GM23338 (cell line): Measurements from ENCODE around the gene PSPN. TPM values are rescaled to one million over a fixed set of nuclear protein-coding genes. Genes with fewer than 3 reads are reported as not detected.

ENCODE experiments used
- ATAC-seq: fragments of 200-7000 bp; cut with Tn5 transposase; 3 replicates; pipeline ENCODE4 v1.9.1; 2020
- DNase-seq: peaks from one replicate; pipeline ENCODE4 v3.0.0-alpha.2; 2015; ENCODE audit warnings: low spot score
- H2AFZ ChIP-seq: fragments of 200-600 bp; sonication (generic); 2 replicates; pipeline ENCODE4 v1.8.0; 2016; ENCODE audit warnings: antibody characterized with exemption, mild to moderate bottlenecking, moderate library complexity
- H3F3A ChIP-seq: fragments of 200-600 bp; sonication (generic); replicated peaks from 2 replicates; pipeline ENCODE4 v1.8.0; 2017; ENCODE audit warnings: antibody characterized with exemption, mixed run types, low read depth
- H3K27ac ChIP-seq: fragments of 200-600 bp; sonication (generic); 2 replicates; pipeline ENCODE4 v1.6.1; 2016; ENCODE audit warnings: low read depth
- H3K27me3 ChIP-seq: fragments of 200-600 bp; sonication (generic); 2 replicates; pipeline ENCODE4 v1.8.0; 2016; ENCODE audit warnings: mild to moderate bottlenecking, mixed run types, moderate library complexity; ENCODE audit not compliant: insufficient read depth
- H3K36me3 ChIP-seq: fragments of 200-600 bp; sonication (generic); 2 replicates; pipeline ENCODE4 v1.8.0; 2016; ENCODE audit warnings: mild to moderate bottlenecking; ENCODE audit not compliant: insufficient read depth
- H3K4me1 ChIP-seq: fragments of 200-600 bp; sonication (generic); 2 replicates; pipeline ENCODE4 v1.8.0; 2016; ENCODE audit warnings: mild to moderate bottlenecking, moderate library complexity; ENCODE audit not compliant: insufficient read depth
- H3K4me2 ChIP-seq: fragments of 200-600 bp; sonication (generic); 2 replicates; pipeline ENCODE4 v1.7.1; 2017; ENCODE audit warnings: mixed run types
- H3K4me3 ChIP-seq: fragments of 200-600 bp; sonication (generic); 2 replicates; pipeline ENCODE4 v1.6.1; 2016; ENCODE audit warnings: mixed run types
- H3K79me2 ChIP-seq: fragments of 200-600 bp; sonication (generic); replicated peaks from 2 replicates; pipeline ENCODE4 v1.8.0; 2017; ENCODE audit warnings: mild to moderate bottlenecking; ENCODE audit not compliant: insufficient read depth
- H3K9me2 ChIP-seq: fragments of 200-600 bp; sonication (generic); 2 replicates; pipeline ENCODE4 v1.8.0; 2017; ENCODE audit not compliant: insufficient read depth
- H4K20me1 ChIP-seq: fragments of 200-600 bp; sonication (generic); replicated peaks from 2 replicates; pipeline ENCODE4 v1.8.0; 2017; ENCODE audit warnings: mild to moderate bottlenecking; ENCODE audit not compliant: insufficient read depth
- H3K27ac Mint-ChIP-seq: 2 replicates; pipeline ENCODE4 v1.8.0; 2020; ENCODE audit warnings: inconsistent platforms, mild to moderate bottlenecking, moderate library complexity, mixed read lengths
- H3K27me3 Mint-ChIP-seq: 3 replicates; pipeline ENCODE4 v1.8.0; 2022; ENCODE audit warnings: low read depth, mild to moderate bottlenecking, moderate library complexity, mixed read lengths, inconsistent platforms; ENCODE audit not compliant: insufficient read depth, poor library complexity
- H3K36me3 Mint-ChIP-seq: 3 replicates; pipeline ENCODE4 v1.8.0; 2021; ENCODE audit warnings: low read depth, mild to moderate bottlenecking, inconsistent platforms, moderate library complexity, mixed read lengths
- H3K4me1 Mint-ChIP-seq: 3 replicates; pipeline ENCODE4 v1.8.0; 2020; ENCODE audit warnings: mild to moderate bottlenecking, inconsistent platforms, mixed read lengths
- H3K4me3 Mint-ChIP-seq: 3 replicates; pipeline ENCODE4 v1.8.0; 2021; ENCODE audit warnings: moderate library complexity, mild to moderate bottlenecking, inconsistent platforms, mixed read lengths
- H3K9me3 Mint-ChIP-seq: 3 replicates; pipeline ENCODE4 v1.8.0; 2020; ENCODE audit warnings: moderate library complexity, mild to moderate bottlenecking, inconsistent platforms, mixed read lengths
- CREB1 ChIP-seq: fragments of 250-450 bp; sonication (Bioruptor Pico); IDR thresholded peaks from 2 replicates; pipeline ENCODE4 v1.5.0; 2020; ENCODE audit warnings: low read depth, mild to moderate bottlenecking, moderate library complexity
- EZH2 ChIP-seq: fragments of 200-600 bp; sonication (generic); IDR thresholded peaks from one replicate; pipeline ENCODE4 v1.8.0; 2017; ENCODE audit warnings: antibody characterized with exemption, mild to moderate bottlenecking, low read depth; ENCODE audit not compliant: unreplicated experiment
- EZH2phosphoT487 ChIP-seq: fragments of 200-600 bp; sonication (generic); IDR thresholded peaks from one replicate; pipeline ENCODE4 v1.8.1; 2018; ENCODE audit warnings: antibody characterized with exemption; ENCODE audit not compliant: unreplicated experiment
- JUNB ChIP-seq: IDR thresholded peaks from one replicate; pipeline ENCODE4 v1.6.1; 2016; ENCODE audit warnings: antibody characterized with exemption; ENCODE audit not compliant: unreplicated experiment
- NANOG ChIP-seq: IDR thresholded peaks from 2 replicates; pipeline ENCODE4 v1.6.1; 2016; ENCODE audit warnings: antibody characterized with exemption, borderline replicate concordance
- POLR2AphosphoS5 ChIP-seq: IDR thresholded peaks from 2 replicates; pipeline ENCODE4 v1.6.1; 2016; ENCODE audit warnings: antibody characterized with exemption, low read depth
- STAT1 ChIP-seq: IDR thresholded peaks from one replicate; pipeline ENCODE4 v1.6.1; 2016; ENCODE audit warnings: antibody characterized with exemption; ENCODE audit not compliant: unreplicated experiment
- ZNF114 ChIP-seq: fragments of 250-450 bp; sonication (Bioruptor Pico); IDR thresholded peaks from 2 replicates; pipeline ENCODE4 v1.5.0; 2020; ENCODE audit warnings: mild to moderate bottlenecking, moderate library complexity
- ZNF331 ChIP-seq: fragments of 250-450 bp; sonication (Bioruptor Pico); IDR thresholded peaks from 2 replicates; pipeline ENCODE4 v1.5.0; 2020; ENCODE audit warnings: low read depth, mild to moderate bottlenecking, moderate library complexity
- polyA plus RNA-seq: library from polyadenylated mRNA; unstranded; fragments of >200 nt; fragmentation: Nextera tagmentation; extraction: Ambion mirVana; gene quantifications from 2 replicates; pipeline ENCODE4 v1.2.1, GENCODE V29; 2016
- total RNA-seq: library from RNA; depleted of rRNA; stranded (reverse); fragments of >200 nt; shearing (Covaris generic); gene quantifications from 2 replicates; pipeline ENCODE4 v1.2.3, GENCODE V29; 2014
- TF ChIP-seq, protein P1 (sequence below): fragments of 250-450 bp; sonication (Bioruptor Pico); IDR thresholded peaks from 2 replicates; pipeline ENCODE4 v1.5.0; 2020; ENCODE audit warnings: mild to moderate bottlenecking, moderate library complexity
- TF ChIP-seq, protein P2 (sequence below): IDR thresholded peaks from 2 replicates; pipeline ENCODE4 v1.6.1; 2016; ENCODE audit warnings: antibody characterized with exemption
- TF ChIP-seq, protein P3 (sequence below): IDR thresholded peaks from one replicate; pipeline ENCODE4 v1.6.1; 2018; ENCODE audit warnings: antibody characterized with exemption; ENCODE audit not compliant: unreplicated experiment
- TF ChIP-seq, protein P4 (sequence below), 2 experiments: fragments of 200-600 bp in 1 of 2; sonication (generic) in 1 of 2; conservative IDR thresholded peaks; 2 replicates each; pipeline versions ENCODE4 v1.5.1 to v1.6.1; 2016 to 2017; ENCODE audit warnings: antibody characterized with exemption in 2 of 2, low read depth in 2 of 2, mild to moderate bottlenecking in 2 of 2, moderate library complexity in 1 of 2

PSPN gene
- total and polyA plus RNA-seq, 2 experiments from 2014 or later = 0.82 to 1.2 TPM

DNA sequence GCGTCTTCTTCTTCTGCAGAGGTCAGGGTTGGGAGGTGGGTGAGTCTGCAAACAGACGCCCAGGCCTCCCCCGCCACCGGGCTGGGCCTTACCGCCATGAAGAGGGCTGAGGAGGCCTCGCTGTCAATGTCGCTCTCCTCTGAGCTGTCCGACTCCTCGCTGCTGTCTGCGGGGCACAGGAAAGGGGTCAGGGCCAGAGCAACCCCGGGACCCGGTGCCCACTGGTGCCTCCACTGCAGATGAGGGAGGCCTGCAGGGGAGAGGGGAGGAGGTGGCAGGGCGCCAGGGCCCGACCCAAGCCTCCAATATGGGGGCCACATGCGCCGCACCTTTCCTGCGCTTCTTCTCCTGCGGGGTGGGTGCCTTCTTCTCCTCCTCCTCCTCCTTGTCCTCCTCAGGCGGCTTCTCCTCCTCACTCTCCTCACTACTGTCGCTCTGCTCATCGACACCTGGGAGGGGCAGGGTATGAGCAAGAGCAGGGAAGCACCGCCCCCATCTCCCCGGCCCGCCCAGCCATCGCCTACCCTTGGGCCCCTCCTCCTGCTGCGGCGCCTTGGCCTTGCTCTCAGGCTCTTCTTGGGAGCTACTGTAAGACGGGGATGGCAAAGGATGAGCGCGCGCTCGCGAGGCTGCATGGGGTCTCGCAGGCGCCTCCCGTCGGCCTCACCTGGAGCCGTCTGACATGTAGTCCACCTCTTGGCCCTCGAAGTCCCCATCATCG lies 5.5 kb upstream of the PSPN start:
- DNase-seq = no peak
- Histone ChIP-seq H3K27ac (no peak overlapping the region), H3K79me2 (no peaks in the 10 kb centered on the region), H3K4me1 (no peaks in the 10 kb centered on the region), H2AFZ (no peak overlapping the region), H3K4me3 (no peak overlapping the region), H3K27me3 (no peaks in the 10 kb centered on the region), H3F3A (no peaks in the 10 kb centered on the region), H3K4me2 (no peak overlapping the region), H3K9me2 (no peaks in the 10 kb centered on the region), H4K20me1 (peaks cover 3% of the 10 kb centered on the region; the same call in 1 of the 2 replicates), H3K36me3 (peaks cover 15% of the 10 kb centered on the region)
- TF ChIP-seq EZH2phosphoT487 (no peak), ZNF114 (CRISPR knock-in tag) (no peak), EZH2 (no peak), NANOG (no peak), POLR2AphosphoS5 (no peak), STAT1 (no peak), JUNB (no peak), ZNF331 (CRISPR knock-in tag) (no peak), CREB1 (CRISPR knock-in tag) (no peak)
- TF ChIP-seq, protein P1, sequence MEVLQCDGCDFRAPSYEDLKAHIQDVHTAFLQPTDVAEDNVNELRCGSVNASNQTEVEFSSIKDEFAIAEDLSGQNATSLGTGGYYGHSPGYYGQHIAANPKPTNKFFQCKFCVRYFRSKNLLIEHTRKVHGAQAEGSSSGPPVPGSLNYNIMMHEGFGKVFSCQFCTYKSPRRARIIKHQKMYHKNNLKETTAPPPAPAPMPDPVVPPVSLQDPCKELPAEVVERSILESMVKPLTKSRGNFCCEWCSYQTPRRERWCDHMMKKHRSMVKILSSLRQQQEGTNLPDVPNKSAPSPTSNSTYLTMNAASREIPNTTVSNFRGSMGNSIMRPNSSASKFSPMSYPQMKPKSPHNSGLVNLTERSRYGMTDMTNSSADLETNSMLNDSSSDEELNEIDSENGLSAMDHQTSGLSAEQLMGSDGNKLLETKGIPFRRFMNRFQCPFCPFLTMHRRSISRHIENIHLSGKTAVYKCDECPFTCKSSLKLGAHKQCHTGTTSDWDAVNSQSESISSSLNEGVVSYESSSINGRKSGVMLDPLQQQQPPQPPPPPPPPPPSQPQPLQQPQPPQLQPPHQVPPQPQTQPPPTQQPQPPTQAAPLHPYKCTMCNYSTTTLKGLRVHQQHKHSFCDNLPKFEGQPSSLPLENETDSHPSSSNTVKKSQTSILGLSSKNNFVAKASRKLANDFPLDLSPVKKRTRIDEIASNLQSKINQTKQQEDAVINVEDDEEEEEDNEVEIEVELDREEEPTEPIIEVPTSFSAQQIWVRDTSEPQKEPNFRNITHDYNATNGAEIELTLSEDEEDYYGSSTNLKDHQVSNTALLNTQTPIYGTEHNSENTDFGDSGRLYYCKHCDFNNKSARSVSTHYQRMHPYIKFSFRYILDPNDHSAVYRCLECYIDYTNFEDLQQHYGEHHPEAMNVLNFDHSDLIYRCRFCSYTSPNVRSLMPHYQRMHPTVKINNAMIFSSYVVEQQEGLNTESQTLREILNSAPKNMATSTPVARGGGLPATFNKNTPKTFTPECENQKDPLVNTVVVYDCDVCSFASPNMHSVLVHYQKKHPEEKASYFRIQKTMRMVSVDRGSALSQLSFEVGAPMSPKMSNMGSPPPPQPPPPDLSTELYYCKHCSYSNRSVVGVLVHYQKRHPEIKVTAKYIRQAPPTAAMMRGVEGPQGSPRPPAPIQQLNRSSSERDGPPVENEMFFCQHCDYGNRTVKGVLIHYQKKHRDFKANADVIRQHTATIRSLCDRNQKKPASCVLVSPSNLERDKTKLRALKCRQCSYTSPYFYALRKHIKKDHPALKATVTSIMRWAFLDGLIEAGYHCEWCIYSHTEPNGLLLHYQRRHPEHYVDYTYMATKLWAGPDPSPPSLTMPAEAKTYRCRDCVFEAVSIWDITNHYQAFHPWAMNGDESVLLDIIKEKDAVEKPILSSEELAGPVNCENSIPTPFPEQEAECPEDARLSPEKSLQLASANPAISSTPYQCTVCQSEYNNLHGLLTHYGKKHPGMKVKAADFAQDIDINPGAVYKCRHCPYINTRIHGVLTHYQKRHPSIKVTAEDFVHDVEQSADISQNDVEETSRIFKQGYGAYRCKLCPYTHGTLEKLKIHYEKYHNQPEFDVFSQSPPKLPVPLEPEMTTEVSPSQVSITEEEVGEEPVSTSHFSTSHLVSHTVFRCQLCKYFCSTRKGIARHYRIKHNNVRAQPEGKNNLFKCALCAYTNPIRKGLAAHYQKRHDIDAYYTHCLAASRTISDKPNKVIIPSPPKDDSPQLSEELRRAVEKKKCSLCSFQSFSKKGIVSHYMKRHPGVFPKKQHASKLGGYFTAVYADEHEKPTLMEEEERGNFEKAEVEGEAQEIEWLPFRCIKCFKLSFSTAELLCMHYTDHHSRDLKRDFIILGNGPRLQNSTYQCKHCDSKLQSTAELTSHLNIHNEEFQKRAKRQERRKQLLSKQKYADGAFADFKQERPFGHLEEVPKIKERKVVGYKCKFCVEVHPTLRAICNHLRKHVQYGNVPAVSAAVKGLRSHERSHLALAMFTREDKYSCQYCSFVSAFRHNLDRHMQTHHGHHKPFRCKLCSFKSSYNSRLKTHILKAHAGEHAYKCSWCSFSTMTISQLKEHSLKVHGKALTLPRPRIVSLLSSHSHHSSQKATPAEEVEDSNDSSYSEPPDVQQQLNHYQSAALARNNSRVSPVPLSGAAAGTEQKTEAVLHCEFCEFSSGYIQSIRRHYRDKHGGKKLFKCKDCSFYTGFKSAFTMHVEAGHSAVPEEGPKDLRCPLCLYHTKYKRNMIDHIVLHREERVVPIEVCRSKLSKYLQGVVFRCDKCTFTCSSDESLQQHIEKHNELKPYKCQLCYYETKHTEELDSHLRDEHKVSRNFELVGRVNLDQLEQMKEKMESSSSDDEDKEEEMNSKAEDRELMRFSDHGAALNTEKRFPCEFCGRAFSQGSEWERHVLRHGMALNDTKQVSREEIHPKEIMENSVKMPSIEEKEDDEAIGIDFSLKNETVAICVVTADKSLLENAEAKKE (CRISPR knock-in tag) = no peak
- TF ChIP-seq, protein P2, sequence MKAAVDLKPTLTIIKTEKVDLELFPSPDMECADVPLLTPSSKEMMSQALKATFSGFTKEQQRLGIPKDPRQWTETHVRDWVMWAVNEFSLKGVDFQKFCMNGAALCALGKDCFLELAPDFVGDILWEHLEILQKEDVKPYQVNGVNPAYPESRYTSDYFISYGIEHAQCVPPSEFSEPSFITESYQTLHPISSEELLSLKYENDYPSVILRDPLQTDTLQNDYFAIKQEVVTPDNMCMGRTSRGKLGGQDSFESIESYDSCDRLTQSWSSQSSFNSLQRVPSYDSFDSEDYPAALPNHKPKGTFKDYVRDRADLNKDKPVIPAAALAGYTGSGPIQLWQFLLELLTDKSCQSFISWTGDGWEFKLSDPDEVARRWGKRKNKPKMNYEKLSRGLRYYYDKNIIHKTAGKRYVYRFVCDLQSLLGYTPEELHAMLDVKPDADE = no peak
- TF ChIP-seq, protein P3, sequence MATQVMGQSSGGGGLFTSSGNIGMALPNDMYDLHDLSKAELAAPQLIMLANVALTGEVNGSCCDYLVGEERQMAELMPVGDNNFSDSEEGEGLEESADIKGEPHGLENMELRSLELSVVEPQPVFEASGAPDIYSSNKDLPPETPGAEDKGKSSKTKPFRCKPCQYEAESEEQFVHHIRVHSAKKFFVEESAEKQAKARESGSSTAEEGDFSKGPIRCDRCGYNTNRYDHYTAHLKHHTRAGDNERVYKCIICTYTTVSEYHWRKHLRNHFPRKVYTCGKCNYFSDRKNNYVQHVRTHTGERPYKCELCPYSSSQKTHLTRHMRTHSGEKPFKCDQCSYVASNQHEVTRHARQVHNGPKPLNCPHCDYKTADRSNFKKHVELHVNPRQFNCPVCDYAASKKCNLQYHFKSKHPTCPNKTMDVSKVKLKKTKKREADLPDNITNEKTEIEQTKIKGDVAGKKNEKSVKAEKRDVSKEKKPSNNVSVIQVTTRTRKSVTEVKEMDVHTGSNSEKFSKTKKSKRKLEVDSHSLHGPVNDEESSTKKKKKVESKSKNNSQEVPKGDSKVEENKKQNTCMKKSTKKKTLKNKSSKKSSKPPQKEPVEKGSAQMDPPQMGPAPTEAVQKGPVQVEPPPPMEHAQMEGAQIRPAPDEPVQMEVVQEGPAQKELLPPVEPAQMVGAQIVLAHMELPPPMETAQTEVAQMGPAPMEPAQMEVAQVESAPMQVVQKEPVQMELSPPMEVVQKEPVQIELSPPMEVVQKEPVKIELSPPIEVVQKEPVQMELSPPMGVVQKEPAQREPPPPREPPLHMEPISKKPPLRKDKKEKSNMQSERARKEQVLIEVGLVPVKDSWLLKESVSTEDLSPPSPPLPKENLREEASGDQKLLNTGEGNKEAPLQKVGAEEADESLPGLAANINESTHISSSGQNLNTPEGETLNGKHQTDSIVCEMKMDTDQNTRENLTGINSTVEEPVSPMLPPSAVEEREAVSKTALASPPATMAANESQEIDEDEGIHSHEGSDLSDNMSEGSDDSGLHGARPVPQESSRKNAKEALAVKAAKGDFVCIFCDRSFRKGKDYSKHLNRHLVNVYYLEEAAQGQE = no peak
- TF ChIP-seq, protein P4, sequence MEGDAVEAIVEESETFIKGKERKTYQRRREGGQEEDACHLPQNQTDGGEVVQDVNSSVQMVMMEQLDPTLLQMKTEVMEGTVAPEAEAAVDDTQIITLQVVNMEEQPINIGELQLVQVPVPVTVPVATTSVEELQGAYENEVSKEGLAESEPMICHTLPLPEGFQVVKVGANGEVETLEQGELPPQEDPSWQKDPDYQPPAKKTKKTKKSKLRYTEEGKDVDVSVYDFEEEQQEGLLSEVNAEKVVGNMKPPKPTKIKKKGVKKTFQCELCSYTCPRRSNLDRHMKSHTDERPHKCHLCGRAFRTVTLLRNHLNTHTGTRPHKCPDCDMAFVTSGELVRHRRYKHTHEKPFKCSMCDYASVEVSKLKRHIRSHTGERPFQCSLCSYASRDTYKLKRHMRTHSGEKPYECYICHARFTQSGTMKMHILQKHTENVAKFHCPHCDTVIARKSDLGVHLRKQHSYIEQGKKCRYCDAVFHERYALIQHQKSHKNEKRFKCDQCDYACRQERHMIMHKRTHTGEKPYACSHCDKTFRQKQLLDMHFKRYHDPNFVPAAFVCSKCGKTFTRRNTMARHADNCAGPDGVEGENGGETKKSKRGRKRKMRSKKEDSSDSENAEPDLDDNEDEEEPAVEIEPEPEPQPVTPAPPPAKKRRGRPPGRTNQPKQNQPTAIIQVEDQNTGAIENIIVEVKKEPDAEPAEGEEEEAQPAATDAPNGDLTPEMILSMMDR (conservative IDR thresholded peaks at IDR 0.05; ENCODE audit: low read depth in 2 of 2) = no peak
- H3K4me3 Mint-ChIP-seq = no peak overlapping the region
- no peak overlapping the region for H3K27ac Mint-ChIP-seq
- peaks cover 12% of the 10 kb centered on the region for H3K4me1 Mint-ChIP-seq
- H3K9me3 Mint-ChIP-seq = peaks cover 3% of the 10 kb centered on the region
- H3K36me3 Mint-ChIP-seq = peaks cover 73% of the 10 kb centered on the region
- ATAC-seq = no peak; the same call in 2 of the 3 replicates
- peaks cover 7% of the 10 kb centered on the region for H3K27me3 Mint-ChIP-seq
